ENCODE results near the gene GNGT1.

The GNGT1 gene

DNA sequence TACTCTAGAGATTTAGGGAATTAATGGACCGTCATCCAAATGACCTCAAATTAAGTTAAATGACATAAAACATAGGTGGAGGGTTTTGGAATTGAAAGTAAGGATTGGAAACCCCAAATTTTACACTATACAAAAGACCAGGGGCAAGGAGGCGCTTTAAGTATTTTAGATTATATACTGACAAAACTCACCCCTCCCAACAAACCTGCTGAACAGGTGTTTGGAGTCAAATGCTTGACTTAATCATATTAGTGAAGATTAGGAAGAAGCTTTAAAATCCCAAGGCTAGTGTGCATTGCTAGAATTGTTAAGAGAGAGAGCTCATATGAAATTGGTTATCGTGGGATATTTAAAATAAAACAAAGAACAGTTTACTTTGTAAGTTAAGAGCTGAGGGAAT, at the start of gene GNGT1:
Gene GNGT1, plus strand, starts transcription at position 301 of the 400 bp plus-strand sequence. CDS start 180 bp downstream, outside the sequence.
- in situ Hi-C loops (cut with HindIII; ENCODE audit: low sequenced_read_pairs) = no loop called here

- in situ Hi-C loops (cut with HindIII; ENCODE audit: low sequenced_read_pairs) = no loop called here
Measured at GRCh38 chr7:93858857-93859256, 47.5 kb upstream of the GNGT1 start.

DNA sequence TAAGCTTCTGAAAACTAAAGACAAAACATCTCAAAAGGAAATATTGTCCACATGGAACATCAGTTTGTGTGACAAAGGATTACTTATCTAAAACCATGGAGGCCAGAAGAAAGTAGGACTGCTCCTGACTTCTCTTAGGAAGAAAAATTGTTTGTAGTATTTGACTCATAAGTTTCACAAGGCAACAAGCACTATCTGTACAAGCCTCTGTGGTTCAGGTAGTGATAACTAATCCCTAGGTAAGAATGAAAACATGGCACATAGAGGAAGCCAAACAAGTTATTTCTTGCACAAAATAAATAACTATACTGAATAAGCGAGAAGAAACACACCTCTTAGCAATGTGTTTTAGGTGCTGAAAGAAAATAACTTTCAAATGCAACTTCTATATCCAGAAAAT, 46.1 kb upstream of the GNGT1 start:
- in situ Hi-C loops (cut with HindIII; ENCODE audit: low sequenced_read_pairs) = no loop called here

GRCh38 chr7:93861325-93861949, 44.9 kb upstream of the GNGT1 start:
- in situ Hi-C loops (cut with HindIII; ENCODE audit: low sequenced_read_pairs) = no loop called here

- in situ Hi-C loops (cut with HindIII; ENCODE audit: low sequenced_read_pairs) = no loop called here
Measured at GRCh38 chr7:93862651-93863050, 43.7 kb upstream of the GNGT1 start.

GRCh38 chr7:93866886-93867285, 39.5 kb upstream of the GNGT1 start:
- in situ Hi-C loops (cut with HindIII; ENCODE audit: low sequenced_read_pairs) = no loop called here

GRCh38 chr7:93873998-93874574, 32.3 kb upstream of the GNGT1 start:
- in situ Hi-C loops (cut with HindIII; ENCODE audit: low sequenced_read_pairs) = no loop called here

- in situ Hi-C loops (cut with HindIII; ENCODE audit: low sequenced_read_pairs) = no loop called here
Measured at GRCh38 chr7:93877742-93878141, 28.6 kb upstream of the GNGT1 start.

DNA sequence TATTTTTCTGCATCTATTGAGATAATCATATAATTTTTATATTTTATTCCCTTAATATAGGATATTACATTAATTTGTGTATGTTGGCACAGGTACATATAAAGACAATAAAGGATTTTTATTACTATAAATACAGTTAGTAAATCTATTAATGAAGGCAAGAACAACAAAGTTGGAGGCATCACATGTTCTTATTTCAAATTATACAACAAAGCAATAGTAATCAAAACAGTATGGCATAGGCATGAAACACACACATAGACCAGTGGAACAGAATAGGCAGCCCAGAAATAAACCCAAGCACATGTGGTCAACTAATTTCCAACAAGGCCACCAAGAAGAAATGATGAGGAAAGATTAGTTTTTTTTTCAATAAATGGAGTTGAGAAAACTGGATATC, 27.0 kb upstream of the GNGT1 start:
- in situ Hi-C loops (cut with HindIII; ENCODE audit: low sequenced_read_pairs) = no loop called here

DNA sequence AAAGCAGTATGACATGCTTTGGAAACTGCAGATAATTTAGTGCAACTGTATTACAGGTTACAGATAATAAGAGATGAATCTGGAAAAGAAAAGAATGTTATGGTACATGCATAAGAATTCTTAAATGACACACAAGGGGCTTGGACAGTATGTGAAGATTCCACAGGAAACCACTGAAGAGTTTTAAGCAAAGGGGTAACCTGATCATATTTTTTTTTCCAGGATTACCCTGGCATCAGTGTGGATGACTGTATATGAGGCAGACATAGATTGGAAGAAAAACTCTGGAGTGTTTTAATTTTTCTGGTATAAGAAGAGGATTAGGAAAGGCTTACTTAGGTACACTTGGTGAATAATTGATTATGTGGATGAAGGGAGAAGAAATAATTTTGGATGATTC, 23.9 kb upstream of the GNGT1 start:
- in situ Hi-C loops (cut with HindIII; ENCODE audit: low sequenced_read_pairs) = no loop called here

- in situ Hi-C loops (cut with HindIII; ENCODE audit: low sequenced_read_pairs) = no loop called here
Measured at GRCh38 chr7:93883078-93883916, 23.1 kb upstream of the GNGT1 start.

GRCh38 chr7:93883917-93884345, 22.4 kb upstream of the GNGT1 start:
- in situ Hi-C loops (cut with HindIII; ENCODE audit: low sequenced_read_pairs) = no loop called here

GRCh38 chr7:93884541-93884940, 21.8 kb upstream of the GNGT1 start:
- in situ Hi-C loops (cut with HindIII; ENCODE audit: low sequenced_read_pairs) = no loop called here

- in situ Hi-C loops (cut with HindIII; ENCODE audit: low sequenced_read_pairs) = no loop called here
Measured at GRCh38 chr7:93889261-93889660, 17.1 kb upstream of the GNGT1 start.

GRCh38 chr7:93890041-93890463, 16.3 kb upstream of the GNGT1 start:
- in situ Hi-C loops (cut with HindIII; ENCODE audit: low sequenced_read_pairs) = no loop called here

- in situ Hi-C loops (cut with HindIII; ENCODE audit: low sequenced_read_pairs) = no loop called here
Measured at GRCh38 chr7:93890464-93891068, 15.8 kb upstream of the GNGT1 start, which contains the start of gene TFPI2. TSS of gene TFPI2 (minus strand) at chr7:93890753. CDS start at chr7:93890678, 75 bp downstream.

GRCh38 chr7:93894426-93894825, 11.9 kb upstream of the GNGT1 start:
- in situ Hi-C loops (cut with HindIII; ENCODE audit: low sequenced_read_pairs) = no loop called here

DNA sequence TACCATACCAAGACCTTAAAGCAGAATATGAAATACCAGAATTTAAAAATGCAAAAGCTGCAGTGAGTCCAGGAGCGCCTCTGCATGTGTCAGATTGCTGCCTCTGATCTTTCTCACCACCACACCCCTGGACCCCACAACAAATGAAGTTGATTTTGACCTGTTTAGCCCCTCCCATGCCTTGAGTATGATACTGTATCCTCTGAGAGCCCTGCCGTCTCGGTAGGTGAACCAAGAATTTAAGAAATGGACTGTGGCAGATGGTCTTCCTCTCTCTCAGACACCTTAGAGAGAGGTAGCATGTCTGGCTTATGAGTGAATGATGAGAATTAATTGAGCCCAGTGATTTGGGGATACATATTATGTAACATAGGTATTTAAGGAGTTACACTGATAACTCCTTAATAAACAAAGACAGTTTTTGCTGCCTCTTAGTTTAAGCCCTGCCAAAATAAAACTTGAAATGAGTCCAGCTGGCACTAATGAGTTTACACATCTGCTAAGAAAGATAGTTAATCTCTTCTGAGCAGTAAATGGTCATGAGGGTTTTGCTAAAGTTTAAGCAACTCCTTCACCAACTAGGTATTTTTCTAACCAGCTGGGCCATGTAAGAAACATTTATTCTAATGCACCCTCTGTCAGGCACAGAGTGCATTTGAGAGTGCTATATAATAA, 11.3 kb upstream of the GNGT1 start:
- in situ Hi-C loops (cut with HindIII; ENCODE audit: low sequenced_read_pairs) = no loop called here

- in situ Hi-C loops (cut with HindIII; ENCODE audit: low sequenced_read_pairs) = no loop called here
Measured at GRCh38 chr7:93895859-93896600, 10.3 kb upstream of the GNGT1 start.

DNA sequence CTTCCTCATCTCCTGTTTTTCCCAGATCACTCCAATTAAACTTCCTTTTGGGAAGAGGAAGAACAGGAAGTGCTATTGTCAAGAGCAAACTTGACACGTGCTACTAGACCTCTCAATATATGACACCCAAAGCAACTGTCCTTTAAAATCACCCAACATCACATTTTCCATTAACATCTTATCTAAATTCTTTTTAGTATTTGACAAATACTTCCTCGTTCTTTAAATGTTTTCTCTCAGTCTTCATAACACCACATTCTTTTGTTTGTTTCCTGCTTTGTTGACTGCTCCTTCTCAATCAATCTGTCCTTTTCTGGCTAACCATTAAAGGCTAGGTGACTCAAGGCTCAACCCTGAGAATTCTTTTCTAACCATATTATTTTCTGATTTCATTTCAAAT, 8.7 kb upstream of the GNGT1 start:
- in situ Hi-C loops (cut with HindIII; ENCODE audit: low sequenced_read_pairs) = no loop called here
